ENCODE measurements around the gene C21orf91.

The C21orf91 gene

DNA sequence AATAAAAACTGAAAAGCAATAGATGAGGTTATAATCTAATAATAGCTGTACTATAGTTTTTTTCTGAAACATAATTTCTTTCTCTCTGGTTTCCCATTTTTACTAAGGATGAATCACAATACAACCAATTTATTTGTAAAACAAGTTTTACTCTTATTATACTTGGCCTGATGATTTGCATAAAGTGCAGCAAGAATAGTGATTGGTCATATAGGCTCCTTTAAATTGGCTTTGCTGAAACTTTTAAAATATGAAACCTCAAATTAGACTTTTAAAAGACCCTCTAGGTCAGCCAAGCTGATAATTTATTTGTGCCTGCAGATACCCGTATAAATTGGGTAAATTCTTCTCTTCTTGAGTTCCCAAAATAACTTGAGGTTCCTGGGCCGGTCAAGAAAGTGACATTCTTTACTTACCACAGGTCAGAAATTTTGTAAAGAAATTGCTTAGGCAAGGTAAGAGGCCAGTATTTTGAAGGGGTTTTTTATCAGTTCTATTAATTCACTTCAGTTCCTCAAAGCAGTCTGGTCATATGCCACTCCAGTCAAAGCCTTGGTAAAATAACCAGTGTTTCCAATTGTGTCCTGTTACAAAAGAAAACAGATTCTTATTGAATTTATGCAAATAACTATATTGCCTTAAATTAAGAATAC lies 76.1 kb downstream of the C21orf91 start:
- H3K4me1 ChIP-seq (ENCODE audit: control insufficient read depth in 1 of 2, insufficient read depth in 1 of 2, low read depth in 1 of 2, low read length in 1 of 2): no peaks in the 10 kb centered on the region
- no peak overlapping the region for H3K4me3 ChIP-seq (ENCODE audit: low read depth in 1 of 2, low read length in 1 of 2)
- H3K9me3 ChIP-seq: no peaks in the 10 kb centered on the region
- H3K27ac ChIP-seq: no peak overlapping the region
- TF ChIP-seq, protein P1, sequence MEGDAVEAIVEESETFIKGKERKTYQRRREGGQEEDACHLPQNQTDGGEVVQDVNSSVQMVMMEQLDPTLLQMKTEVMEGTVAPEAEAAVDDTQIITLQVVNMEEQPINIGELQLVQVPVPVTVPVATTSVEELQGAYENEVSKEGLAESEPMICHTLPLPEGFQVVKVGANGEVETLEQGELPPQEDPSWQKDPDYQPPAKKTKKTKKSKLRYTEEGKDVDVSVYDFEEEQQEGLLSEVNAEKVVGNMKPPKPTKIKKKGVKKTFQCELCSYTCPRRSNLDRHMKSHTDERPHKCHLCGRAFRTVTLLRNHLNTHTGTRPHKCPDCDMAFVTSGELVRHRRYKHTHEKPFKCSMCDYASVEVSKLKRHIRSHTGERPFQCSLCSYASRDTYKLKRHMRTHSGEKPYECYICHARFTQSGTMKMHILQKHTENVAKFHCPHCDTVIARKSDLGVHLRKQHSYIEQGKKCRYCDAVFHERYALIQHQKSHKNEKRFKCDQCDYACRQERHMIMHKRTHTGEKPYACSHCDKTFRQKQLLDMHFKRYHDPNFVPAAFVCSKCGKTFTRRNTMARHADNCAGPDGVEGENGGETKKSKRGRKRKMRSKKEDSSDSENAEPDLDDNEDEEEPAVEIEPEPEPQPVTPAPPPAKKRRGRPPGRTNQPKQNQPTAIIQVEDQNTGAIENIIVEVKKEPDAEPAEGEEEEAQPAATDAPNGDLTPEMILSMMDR (IDR thresholded peaks at IDR 0.05): no peak
- H3K36me3 ChIP-seq: no peaks in the 10 kb centered on the region
- H3K27me3 ChIP-seq: no peaks in the 10 kb centered on the region

DNA sequence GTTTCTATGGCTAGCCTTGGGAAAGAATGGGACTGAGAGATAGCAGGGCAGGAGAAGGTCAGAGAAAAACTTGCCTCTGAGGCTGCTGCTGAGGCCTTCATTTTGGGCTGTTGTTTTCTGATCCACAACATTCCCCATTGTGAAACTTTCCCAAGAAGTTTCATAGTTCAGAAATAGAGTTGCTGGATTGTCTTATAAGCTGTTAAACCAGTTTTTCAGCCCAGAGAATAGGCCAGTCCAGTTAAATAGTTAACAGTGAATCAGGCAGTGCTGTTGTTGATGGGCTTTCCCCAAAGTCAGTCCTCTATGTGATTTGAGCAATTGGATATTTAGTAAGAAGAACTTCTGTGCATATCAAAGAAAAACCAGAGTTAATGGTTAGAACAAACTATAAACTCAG lies 77.0 kb downstream of the C21orf91 start:
- H3K4me1 ChIP-seq (ENCODE audit: control insufficient read depth in 1 of 2, insufficient read depth in 1 of 2, low read depth in 1 of 2, low read length in 1 of 2): no peaks in the 10 kb centered on the region
- TF ChIP-seq, protein P1 (IDR thresholded peaks at IDR 0.05): no peak
- H3K9me3 ChIP-seq: no peaks in the 10 kb centered on the region
- H3K4me3 ChIP-seq (ENCODE audit: low read depth in 1 of 2, low read length in 1 of 2): no peak overlapping the region
- no peak overlapping the region for H3K27ac ChIP-seq
- no peaks in the 10 kb centered on the region for H3K36me3 ChIP-seq
- H3K27me3 ChIP-seq: no peaks in the 10 kb centered on the region

All from neutrophil (primary cell).